GM12878 (cell line): ENCODE measurements around the gene GTF2F2. TPM values are rescaled to one million over a fixed set of nuclear protein-coding genes. Genes with fewer than 3 reads are reported as not detected.

Experiments
- ATF2 ChIP-seq: IDR thresholded peaks from 2 replicates; pipeline ENCODE4 v1.6.1; 2012; ENCODE audit warnings: low read length, inconsistent platforms
- CREB1 ChIP-seq: IDR thresholded peaks from 2 replicates; pipeline ENCODE4 v1.6.1; 2012; ENCODE audit warnings: low read depth, mild to moderate bottlenecking, inconsistent platforms
- EED ChIP-seq: sonication (generic); IDR thresholded peaks from 2 replicates; pipeline ENCODE4 v1.6.1; 2016; ENCODE audit warnings: antibody characterized with exemption, low read depth
- GATAD2B ChIP-seq: fragments of 450-650 bp; conservative IDR thresholded peaks from 2 replicates; pipeline ENCODE4 v1.6.1; 2017; ENCODE audit warnings: low read depth, mild to moderate bottlenecking, moderate library complexity
- IKZF1 ChIP-seq: fragments of 450-650 bp; conservative IDR thresholded peaks from 2 replicates; pipeline ENCODE4 v1.6.1; 2017; ENCODE audit warnings: antibody characterized with exemption, mild to moderate bottlenecking
- IRF4 ChIP-seq: IDR thresholded peaks from 2 replicates; pipeline ENCODE4 v1.6.1; 2011; ENCODE audit warnings: low read depth, low read length
- MAX ChIP-seq: IDR thresholded peaks from 2 replicates; pipeline ENCODE4 v1.6.1; 2012; ENCODE audit warnings: low read depth, low read length, improper control_type of control experiment
- NBN ChIP-seq: fragments of 450-650 bp; IDR thresholded peaks from 2 replicates; pipeline ENCODE4 v1.6.1; 2016
- NFYB ChIP-seq: IDR thresholded peaks from 2 replicates; pipeline ENCODE4 v1.6.1; 2011; ENCODE audit warnings: low read depth, mild to moderate bottlenecking, low read length, improper control_type of control experiment, moderate library complexity; ENCODE audit not compliant: insufficient read depth
- PKNOX1 ChIP-seq: fragments of 450-650 bp; IDR thresholded peaks from 2 replicates; pipeline ENCODE4 v1.6.1; 2016; ENCODE audit warnings: mild to moderate bottlenecking
- RELB ChIP-seq: fragments of 450-650 bp; IDR thresholded peaks from 2 replicates; pipeline ENCODE4 v1.6.1; 2017; ENCODE audit warnings: low read depth, mild to moderate bottlenecking, moderate library complexity
- SPI1 ChIP-seq: IDR thresholded peaks from 2 replicates; pipeline ENCODE4 v1.6.1; 2011; ENCODE audit warnings: low read depth, mild to moderate bottlenecking, low read length, moderate library complexity, borderline replicate concordance; ENCODE audit not compliant: insufficient read depth
- SREBF2 ChIP-seq: IDR thresholded peaks from 2 replicates; pipeline ENCODE4 v1.6.1; 2012; ENCODE audit warnings: mild to moderate bottlenecking, low read length
- STAT1 ChIP-seq: fragments of 450-650 bp; conservative IDR thresholded peaks from 2 replicates; pipeline ENCODE4 v1.6.1; 2014; ENCODE audit warnings: antibody characterized with exemption, mild to moderate bottlenecking
- TAF1 ChIP-seq: IDR thresholded peaks from 2 replicates; pipeline ENCODE4 v1.6.1; 2011; ENCODE audit warnings: mild to moderate bottlenecking, low read depth, low read length, borderline replicate concordance
- TCF12 ChIP-seq: IDR thresholded peaks from 2 replicates; pipeline ENCODE4 v1.6.1; 2011; ENCODE audit warnings: low read depth, mild to moderate bottlenecking, low read length
- TCF7 ChIP-seq: IDR thresholded peaks from 2 replicates; pipeline ENCODE4 v1.6.1; 2014; ENCODE audit warnings: antibody characterized with exemption, borderline replicate concordance
- ZNF274 ChIP-seq: IDR thresholded peaks from one replicate; pipeline ENCODE4 v1.8.0; 2011; ENCODE audit not compliant: insufficient read length, insufficient read depth
- polyA plus RNA-seq, 11 experiments: library from polyadenylated mRNA; depleted of rRNA in 4 of 11; unstranded in 6 of 11; stranded (reverse) in 5 of 11; fragments of >200 nt; fragmentation: Nextera tagmentation in 4 of 11; fragmentation: Illumina TruSeq in 1 of 11; extraction: Ambion mirVana in 4 of 11; extraction: Trizol in 1 of 11; gene quantifications; 1 replicate in 1 of 11; 2 replicates in 10 of 11; pipeline versions ENCODE4 v1.2.1 to v1.2.3, GENCODE V29; 2011 to 2016; ENCODE audit warnings: inconsistent platforms in 2 of 11, missing spikeins in 2 of 11, low read depth in 1 of 11
- total RNA-seq, 4 experiments: library from RNA; depleted of rRNA in 3 of 4; stranded (reverse); fragments of >200 nt in 3 of 4; fragmentation: Illumina TruSeq in 1 of 4; extraction: Trizol in 1 of 4; gene quantifications; 2 replicates each; pipeline versions ENCODE4 v1.2.1 to v1.2.3, GENCODE V29; 2013 to 2021
- TF ChIP-seq, protein P1 (sequence below): fragments of 450-650 bp; IDR thresholded peaks from 2 replicates; pipeline ENCODE4 v1.6.1; 2016; ENCODE audit warnings: mild to moderate bottlenecking, moderate library complexity, borderline replicate concordance
- TF ChIP-seq, protein P2 (sequence below): fragments of 450-650 bp; IDR thresholded peaks from 2 replicates; pipeline ENCODE4 v1.6.1; 2016; ENCODE audit warnings: mild to moderate bottlenecking

Gene GTF2F2
- total and polyA plus RNA-seq, 10 of the 15 experiments (the other 5 are each of a cell fraction or from before 2014, with no cell fraction given) = 14.5 to 30.8 (median 22.6) TPM

DNA sequence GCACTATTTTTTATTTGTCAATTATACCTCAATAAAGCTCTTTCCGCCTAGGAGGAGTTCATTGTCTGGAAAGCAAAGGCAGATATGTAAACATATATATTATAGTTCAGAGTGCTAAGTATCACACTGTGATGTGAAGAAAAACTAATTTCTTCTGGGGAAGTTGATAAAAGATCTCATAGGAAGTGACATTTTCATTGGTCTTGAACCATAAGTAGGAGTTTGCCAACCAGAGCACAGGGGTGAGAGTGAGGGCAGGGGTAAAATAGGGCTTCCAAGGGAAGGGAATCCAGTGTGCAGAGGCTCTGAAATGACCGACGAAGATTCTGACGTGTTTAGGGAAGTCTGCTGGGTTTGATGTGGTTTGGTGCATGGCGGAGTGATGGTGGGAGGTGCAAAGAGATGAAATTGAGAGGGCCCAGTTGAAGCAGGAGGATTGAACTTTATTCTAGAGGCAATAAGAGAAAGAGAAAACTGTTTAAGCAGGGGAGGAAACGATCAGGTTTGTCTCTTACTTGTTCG, 780 bp upstream of the GTF2F2 start (continued):
- TF ChIP-seq, protein P1, sequence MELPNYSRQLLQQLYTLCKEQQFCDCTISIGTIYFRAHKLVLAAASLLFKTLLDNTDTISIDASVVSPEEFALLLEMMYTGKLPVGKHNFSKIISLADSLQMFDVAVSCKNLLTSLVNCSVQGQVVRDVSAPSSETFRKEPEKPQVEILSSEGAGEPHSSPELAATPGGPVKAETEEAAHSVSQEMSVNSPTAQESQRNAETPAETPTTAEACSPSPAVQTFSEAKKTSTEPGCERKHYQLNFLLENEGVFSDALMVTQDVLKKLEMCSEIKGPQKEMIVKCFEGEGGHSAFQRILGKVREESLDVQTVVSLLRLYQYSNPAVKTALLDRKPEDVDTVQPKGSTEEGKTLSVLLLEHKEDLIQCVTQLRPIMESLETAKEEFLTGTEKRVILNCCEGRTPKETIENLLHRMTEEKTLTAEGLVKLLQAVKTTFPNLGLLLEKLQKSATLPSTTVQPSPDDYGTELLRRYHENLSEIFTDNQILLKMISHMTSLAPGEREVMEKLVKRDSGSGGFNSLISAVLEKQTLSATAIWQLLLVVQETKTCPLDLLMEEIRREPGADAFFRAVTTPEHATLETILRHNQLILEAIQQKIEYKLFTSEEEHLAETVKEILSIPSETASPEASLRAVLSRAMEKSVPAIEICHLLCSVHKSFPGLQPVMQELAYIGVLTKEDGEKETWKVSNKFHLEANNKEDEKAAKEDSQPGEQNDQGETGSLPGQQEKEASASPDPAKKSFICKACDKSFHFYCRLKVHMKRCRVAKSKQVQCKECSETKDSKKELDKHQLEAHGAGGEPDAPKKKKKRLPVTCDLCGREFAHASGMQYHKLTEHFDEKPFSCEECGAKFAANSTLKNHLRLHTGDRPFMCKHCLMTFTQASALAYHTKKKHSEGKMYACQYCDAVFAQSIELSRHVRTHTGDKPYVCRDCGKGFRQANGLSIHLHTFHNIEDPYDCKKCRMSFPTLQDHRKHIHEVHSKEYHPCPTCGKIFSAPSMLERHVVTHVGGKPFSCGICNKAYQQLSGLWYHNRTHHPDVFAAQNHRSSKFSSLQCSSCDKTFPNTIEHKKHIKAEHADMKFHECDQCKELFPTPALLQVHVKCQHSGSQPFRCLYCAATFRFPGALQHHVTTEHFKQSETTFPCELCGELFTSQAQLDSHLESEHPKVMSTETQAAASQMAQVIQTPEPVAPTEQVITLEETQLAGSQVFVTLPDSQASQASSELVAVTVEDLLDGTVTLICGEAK = no peak; the same call in 1 of the 2 replicates
- TF ChIP-seq SPI1 (peak; percentile 82), CREB1 (0 out of 2 replicates have a peak, but pooled peaks have one; percentile 61), TCF12 (no peak), PKNOX1 (0 out of 2 replicates have a peak, but pooled peaks have one; percentile 7), TCF7 (peak; percentile 97), RELB (0 out of 2 replicates have a peak, but pooled peaks have one; percentile 20), ZNF274 (no peak), MAX (no peak), GATAD2B (no peak), IKZF1 (peak; percentile 19; the same call in 1 of the 2 replicates), SREBF2 (no peak), ATF2 (no peak), STAT1 (no peak), NBN (peak; percentile 77), TAF1 (0 out of 2 replicates have a peak, but pooled peaks have one; percentile 22), NFYB (no peak), EED (no peak), IRF4 (peak; percentile 42; the same call in 1 of the 2 replicates)
- TF ChIP-seq, protein P2, sequence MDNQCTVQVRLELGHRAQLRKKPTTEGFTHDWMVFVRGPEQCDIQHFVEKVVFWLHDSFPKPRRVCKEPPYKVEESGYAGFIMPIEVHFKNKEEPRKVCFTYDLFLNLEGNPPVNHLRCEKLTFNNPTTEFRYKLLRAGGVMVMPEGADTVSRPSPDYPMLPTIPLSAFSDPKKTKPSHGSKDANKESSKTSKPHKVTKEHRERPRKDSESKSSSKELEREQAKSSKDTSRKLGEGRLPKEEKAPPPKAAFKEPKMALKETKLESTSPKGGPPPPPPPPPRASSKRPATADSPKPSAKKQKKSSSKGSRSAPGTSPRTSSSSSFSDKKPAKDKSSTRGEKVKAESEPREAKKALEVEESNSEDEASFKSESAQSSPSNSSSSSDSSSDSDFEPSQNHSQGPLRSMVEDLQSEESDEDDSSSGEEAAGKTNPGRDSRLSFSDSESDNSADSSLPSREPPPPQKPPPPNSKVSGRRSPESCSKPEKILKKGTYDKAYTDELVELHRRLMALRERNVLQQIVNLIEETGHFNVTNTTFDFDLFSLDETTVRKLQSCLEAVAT = peak; percentile 85
